HG03439 (cell line): ENCODE results near the gene GTF2IRD2.
A peak's percentile ranks its signal among the peaks of the same experiment; 100 is the strongest.
"Not testable (repeated sequence)": the region's sequence is repeated elsewhere in the genome, so short reads cannot be mapped to it uniquely, and the experiment has no call there.

ENCODE experiments used
- ATAC-seq: cut with Tn5 transposase; IDR thresholded peaks from one replicate; pipeline ENCODE4 v1.9.1; 2021; ENCODE audit warnings: mild to moderate bottlenecking, moderate library complexity; ENCODE audit not compliant: unreplicated experiment

Gene GTF2IRD2

GRCh38 chr7:74788369-74789150, 62.8 kb downstream of the GTF2IRD2 start:
- ATAC-seq = peak; percentile 88

GRCh38 chr7:74783595-74783994, 67.8 kb downstream of the GTF2IRD2 start:
- not testable (repeated sequence) for ATAC-seq

DNA sequence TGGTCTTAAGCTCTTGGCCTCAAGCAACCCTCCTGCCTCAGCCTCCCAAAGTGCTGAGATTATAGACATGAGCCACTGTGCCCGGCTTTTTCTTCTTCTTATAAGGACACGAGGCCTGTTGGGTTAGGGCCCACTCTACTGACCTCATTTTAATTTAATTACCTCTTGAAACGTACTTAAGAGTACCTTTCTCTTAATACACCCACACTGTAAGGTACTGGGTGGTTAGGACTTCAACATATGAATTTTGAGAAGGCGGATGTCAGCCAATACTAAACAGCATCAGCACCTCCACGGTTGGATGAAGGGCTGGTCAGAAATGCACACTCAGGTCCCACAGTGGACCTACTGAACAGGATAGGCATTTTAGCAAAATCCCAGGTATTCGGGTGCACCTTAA, 69.7 kb downstream of the GTF2IRD2 start:
- ATAC-seq = not testable (repeated sequence)

- ATAC-seq = not testable (repeated sequence)
These were observed 72.4 kb downstream of the GTF2IRD2 start for GRCh38 chr7:74779053-74779452.

- not testable (repeated sequence) for ATAC-seq
These were observed 76.3 kb downstream of the GTF2IRD2 start for GRCh38 chr7:74775111-74775510.

DNA sequence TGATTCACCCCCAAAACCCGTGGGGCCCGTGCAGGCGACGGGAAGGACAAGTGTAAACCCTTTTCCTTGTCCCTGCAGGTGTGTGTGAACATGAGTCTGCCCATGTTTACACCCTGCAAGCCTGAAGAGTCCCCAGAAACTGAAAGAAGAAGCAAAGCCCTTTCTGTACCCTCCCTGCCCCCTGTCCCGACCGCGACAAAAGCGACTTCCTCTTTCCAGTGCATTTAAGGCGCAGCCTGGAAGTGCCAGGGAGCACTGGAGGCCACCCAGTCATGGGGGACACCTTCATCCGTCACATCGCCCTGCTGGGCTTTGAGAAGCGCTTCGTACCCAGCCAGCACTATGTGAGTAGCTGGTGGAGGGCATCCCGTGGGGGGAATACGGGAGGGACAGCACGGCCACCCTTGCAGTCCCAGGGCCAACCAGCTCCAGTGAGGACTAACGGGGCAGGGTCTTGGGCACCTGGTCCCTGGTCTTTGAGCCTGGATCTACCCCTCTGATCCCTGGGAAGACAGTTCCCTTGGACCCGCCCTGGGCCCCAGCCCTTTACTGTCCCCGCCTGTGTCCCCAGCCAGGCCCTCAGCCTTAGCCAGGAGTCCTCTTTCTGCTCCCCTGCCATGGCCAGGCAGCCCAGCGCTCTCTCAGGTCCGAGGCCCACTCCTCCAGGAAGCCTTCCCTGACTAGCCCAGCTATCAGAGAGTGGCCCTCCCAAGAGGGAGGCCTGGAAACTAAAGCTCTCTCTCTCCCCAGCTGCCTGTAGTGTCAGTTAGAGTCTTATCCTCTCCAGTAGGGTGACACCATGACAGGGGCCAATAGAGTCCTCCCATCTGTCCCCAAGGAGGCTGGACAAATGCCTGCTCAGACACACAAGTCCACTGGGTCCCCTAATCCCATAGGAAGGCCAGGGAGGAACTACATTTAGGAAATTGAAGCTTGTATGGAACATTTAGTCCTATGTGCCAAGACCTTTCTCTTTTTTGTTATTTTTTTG, 77.3 kb downstream of the GTF2IRD2 start, which contains the start of gene NCF1:
TSS of gene NCF1 (plus strand) at position 252 of the 991 bp plus-strand sequence. CDS start at position 273, 21 bp downstream.
- ATAC-seq = peak; percentile 73

- ATAC-seq = not testable (repeated sequence)
These were observed 79.3 kb downstream of the GTF2IRD2 start for GRCh38 chr7:74772093-74772492.

DNA sequence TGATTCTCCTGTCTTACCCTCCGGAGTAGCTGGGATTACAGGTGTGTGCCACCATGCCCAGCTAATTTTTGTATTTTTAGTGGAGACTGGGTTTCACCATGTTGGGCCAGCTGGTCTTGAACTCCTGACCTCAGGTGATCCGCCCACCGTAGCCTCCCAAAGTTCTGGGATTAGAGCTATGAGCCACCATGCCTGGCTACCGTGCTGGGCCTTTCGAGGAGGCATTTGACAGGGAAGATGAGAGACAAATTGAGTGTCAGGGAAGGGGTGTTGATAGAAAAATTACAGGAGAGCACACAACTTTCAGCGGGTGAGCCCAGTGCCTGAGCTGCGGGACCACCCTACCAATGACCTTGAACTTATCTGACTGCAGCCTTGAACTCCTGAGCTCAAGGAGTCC, 81.3 kb downstream of the GTF2IRD2 start:
- ATAC-seq = not testable (repeated sequence)

DNA sequence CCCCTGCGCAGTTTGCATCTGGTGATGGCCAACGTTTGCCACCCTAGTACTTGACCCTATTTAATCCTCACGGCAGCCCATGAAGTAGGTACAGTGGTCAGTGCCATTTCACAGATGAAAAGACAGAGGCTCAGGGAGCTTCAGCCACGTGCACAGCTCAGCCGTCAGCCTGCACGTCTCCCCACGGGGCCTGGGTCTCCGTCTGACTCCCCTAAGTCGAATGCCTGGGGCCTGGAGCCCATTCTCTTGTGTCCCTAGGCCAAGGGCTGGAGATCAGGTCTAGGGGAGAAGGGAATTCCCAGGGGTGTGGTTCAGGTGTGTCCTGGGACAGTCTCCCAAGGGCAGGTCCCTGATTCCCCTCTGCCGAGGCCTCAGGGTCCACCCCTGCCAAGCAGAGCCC, 84.4 kb downstream of the GTF2IRD2 start:
- ATAC-seq = not testable (repeated sequence)

- not testable (repeated sequence) for ATAC-seq
These were observed 84.9 kb downstream of the GTF2IRD2 start for GRCh38 chr7:74766509-74766908.

DNA sequence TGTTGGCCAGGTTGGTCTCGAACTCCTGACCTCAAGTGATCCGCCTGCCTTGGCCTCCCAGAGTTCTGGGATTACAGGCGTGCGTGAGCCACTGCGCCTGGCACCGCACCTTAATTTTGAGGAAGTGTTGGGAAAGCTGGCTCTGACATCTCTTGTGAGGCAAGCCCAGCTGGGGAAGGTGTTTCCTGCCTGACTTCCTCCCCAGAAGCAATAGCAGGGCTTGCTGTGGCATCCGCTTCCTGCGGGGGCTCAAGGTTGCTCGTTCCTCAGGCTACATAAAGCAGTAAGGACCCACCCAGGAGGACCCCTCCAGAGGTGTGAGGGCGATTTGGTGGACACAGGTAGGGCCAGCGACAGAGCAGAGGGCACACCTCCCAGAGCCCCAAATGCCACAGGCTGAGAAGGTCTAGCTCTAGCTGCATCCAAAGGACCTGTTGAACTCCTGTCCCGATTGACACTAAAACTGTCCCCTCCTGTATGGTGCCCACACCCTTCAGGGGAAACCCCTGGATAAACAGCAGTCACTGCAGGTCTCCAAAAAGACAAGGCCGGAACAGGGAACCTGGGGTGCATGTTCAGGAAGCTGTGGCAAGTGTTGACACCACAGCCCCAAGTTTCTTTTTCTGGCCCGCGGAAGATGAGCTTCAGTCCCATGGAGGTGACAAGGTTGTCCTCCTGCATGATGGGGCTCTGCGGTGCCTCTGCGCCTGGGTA, 86.0 kb downstream of the GTF2IRD2 start:
- ATAC-seq = not testable (repeated sequence)

- ATAC-seq = not testable (repeated sequence)
These were observed 92.4 kb downstream of the GTF2IRD2 start for GRCh38 chr7:74758982-74759381.

GRCh38 chr7:74758268-74758667, 93.1 kb downstream of the GTF2IRD2 start:
- not testable (repeated sequence) for ATAC-seq

DNA sequence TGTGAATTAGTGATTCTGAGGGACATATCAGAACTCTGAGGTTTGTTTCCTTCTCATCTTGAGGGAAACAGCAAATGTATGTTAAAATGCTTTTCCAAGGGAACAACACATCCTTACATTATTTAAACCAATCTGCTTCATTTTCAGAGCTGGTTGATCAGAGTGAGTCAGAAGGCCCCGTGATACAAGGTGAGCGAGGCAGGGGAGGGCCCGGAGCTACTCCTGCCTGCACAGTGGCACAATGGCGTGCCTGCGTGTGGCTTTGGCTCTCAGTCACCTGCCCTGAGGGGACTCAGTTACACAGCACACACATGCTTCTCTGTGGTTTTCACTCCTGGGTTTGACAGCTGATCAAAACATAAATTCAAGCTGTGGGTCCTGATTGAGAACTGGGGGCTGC, 94.7 kb downstream of the GTF2IRD2 start:
- ATAC-seq = not testable (repeated sequence)

DNA sequence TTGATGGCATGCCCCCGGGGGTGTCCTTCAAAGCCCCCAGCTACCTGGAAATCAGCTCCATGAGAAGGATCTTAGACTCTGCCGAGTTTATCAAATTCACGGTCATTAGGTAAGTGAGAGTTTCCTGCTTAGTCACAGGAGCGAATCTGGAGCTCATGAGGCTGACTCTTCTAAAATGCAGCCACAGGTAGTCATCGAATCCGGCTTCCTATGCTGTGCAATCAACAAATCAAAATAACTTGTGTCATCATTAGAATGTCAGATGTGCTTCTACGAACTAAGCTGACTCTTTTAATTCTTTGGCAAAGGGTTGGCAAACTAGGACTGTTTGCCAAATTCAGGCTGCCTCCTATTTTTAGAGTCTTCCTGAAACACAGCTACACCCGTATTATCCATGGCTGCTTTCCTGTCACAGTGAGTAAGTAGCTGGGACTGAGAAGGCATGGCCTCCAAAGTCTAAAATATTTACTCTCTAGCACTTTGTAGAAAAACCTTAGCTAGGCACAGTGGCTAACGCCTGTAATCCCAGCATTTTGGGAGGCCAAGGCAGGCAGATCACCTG, 97.4 kb downstream of the GTF2IRD2 start:
- ATAC-seq = not testable (repeated sequence)
